Fibroblast of lung (primary cell): ENCODE data around the gene PRPH2. TPM values are rescaled to one million over a fixed set of nuclear protein-coding genes. Genes with fewer than 3 reads are reported as not detected.

Source experiments
- DNase-seq, 2 donors: peaks; one replicate each; pipeline versions ENCODE4 v3.0.0 to v3.0.0-alpha.2; 2010; ENCODE audit warnings: low read depth in 2 of 2
- H2AFZ ChIP-seq: 2 replicates; pipeline ENCODE4 v1.5.1; 2012; ENCODE audit warnings: low read length, control low read depth, inconsistent platforms
- H3K27ac ChIP-seq: 2 replicates; pipeline ENCODE4 v1.5.1; 2011; ENCODE audit warnings: low read length, control low read depth; ENCODE audit not compliant: insufficient read depth
- H3K27me3 ChIP-seq: 2 replicates; pipeline ENCODE4 v1.5.1; 2011; ENCODE audit warnings: mild to moderate bottlenecking, low read length; ENCODE audit not compliant: control insufficient read depth, insufficient read depth
- H3K36me3 ChIP-seq: 2 replicates; pipeline ENCODE4 v1.5.1; 2011; ENCODE audit warnings: low read length; ENCODE audit not compliant: control insufficient read depth, insufficient read depth
- H3K4me1 ChIP-seq: 2 replicates; pipeline ENCODE4 v1.5.1; 2011; ENCODE audit warnings: low read length; ENCODE audit not compliant: control insufficient read depth, insufficient read depth; ENCODE audit errors: extremely low read depth
- H3K4me2 ChIP-seq: 2 replicates; pipeline ENCODE4 v1.5.1; 2011; ENCODE audit warnings: low read length, control low read depth; ENCODE audit not compliant: insufficient read depth; ENCODE audit errors: extremely low read depth
- H3K4me3 ChIP-seq, 4 experiments: fragments of 200-600 bp in 1 of 4; sonication (generic) in 1 of 4; replicated peaks in 1 of 4; 2 replicates each; pipeline ENCODE4 v1.5.1; 2011 to 2016; ENCODE audit warnings: low read length in 4 of 4, low read depth in 3 of 4, mild to moderate bottlenecking in 3 of 4, control low read depth in 2 of 4, inconsistent platforms in 1 of 4, mixed read lengths in 1 of 4; ENCODE audit not compliant: insufficient read depth in 1 of 4; ENCODE audit errors: control extremely low read depth in 1 of 4
- H3K79me2 ChIP-seq: 2 replicates; pipeline ENCODE4 v1.5.1; 2012; ENCODE audit warnings: mild to moderate bottlenecking, low read length, inconsistent platforms; ENCODE audit not compliant: control insufficient read depth, insufficient read depth
- H3K9ac ChIP-seq: 2 replicates; pipeline ENCODE4 v1.5.1; 2011; ENCODE audit warnings: mild to moderate bottlenecking, low read length, control low read depth; ENCODE audit not compliant: insufficient read depth
- H3K9me3 ChIP-seq: 2 replicates; pipeline ENCODE4 v1.5.1; 2012; ENCODE audit warnings: low read depth, low read length; ENCODE audit not compliant: control insufficient read depth, insufficient read depth
- H4K20me1 ChIP-seq: 2 replicates; pipeline ENCODE4 v1.5.1; 2011; ENCODE audit warnings: low read length; ENCODE audit not compliant: control insufficient read depth, insufficient read depth; ENCODE audit errors: extremely low read depth
- EZH2 ChIP-seq: IDR thresholded peaks from 2 replicates; pipeline ENCODE4 v1.5.1; 2012; ENCODE audit warnings: low read length, control low read depth, mild to moderate bottlenecking; ENCODE audit errors: missing control alignments
- polyA plus RNA-seq, 2 donors: library from polyadenylated mRNA; depleted of rRNA in 1 of 2; stranded (reverse) in 1 of 2; unstranded in 1 of 2; fragments of >200 nt; gene quantifications; 2 replicates each; pipeline ENCODE4 v1.2.1, GENCODE V29; 2011 to 2012; ENCODE audit warnings: missing spikeins in 1 of 2
- total RNA-seq: library from RNA; depleted of rRNA; stranded (reverse); fragments of >200 nt; gene quantifications from 2 replicates; pipeline ENCODE4 v1.2.1, GENCODE V29; 2014
- TF ChIP-seq, protein P1 (sequence below), 2 donors: IDR thresholded peaks in 1 of 2; conservative IDR thresholded peaks in 1 of 2; 1 replicate in 1 of 2; 2 replicates in 1 of 2; pipeline ENCODE4 v1.5.1; 2011 to 2012; ENCODE audit warnings: low read length in 2 of 2, control low read depth in 1 of 2, inconsistent platforms in 1 of 2, low read depth in 1 of 2, mild to moderate bottlenecking in 1 of 2

The PRPH2 gene
- total and polyA plus RNA-seq, 2 donors (not counting 1 experiment from before 2014, with no cell fraction given) = 6.3 to 8.6 TPM

DNA sequence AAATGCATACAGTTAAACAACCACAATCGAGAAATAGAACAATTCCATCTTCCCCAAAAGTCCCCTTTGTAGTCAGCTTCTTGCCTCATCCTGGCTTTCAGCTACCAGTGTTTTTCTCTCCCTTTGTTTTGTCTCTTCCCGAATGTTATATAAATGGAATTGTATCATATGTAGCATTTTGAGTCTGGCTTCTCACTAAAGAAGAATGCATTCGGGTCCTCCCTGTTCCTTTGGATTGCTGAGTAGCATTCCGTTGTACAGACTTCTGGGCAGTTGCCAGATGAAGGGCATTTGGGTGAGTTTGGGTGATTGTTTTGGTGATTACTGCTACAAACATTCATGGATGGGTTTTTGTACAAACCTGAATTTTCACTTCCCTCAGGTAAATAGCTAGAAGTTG is 27.8 kb downstream of the PRPH2 start:
- no peak for TF ChIP-seq EZH2
- TF ChIP-seq, protein P1, sequence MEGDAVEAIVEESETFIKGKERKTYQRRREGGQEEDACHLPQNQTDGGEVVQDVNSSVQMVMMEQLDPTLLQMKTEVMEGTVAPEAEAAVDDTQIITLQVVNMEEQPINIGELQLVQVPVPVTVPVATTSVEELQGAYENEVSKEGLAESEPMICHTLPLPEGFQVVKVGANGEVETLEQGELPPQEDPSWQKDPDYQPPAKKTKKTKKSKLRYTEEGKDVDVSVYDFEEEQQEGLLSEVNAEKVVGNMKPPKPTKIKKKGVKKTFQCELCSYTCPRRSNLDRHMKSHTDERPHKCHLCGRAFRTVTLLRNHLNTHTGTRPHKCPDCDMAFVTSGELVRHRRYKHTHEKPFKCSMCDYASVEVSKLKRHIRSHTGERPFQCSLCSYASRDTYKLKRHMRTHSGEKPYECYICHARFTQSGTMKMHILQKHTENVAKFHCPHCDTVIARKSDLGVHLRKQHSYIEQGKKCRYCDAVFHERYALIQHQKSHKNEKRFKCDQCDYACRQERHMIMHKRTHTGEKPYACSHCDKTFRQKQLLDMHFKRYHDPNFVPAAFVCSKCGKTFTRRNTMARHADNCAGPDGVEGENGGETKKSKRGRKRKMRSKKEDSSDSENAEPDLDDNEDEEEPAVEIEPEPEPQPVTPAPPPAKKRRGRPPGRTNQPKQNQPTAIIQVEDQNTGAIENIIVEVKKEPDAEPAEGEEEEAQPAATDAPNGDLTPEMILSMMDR (conservative IDR thresholded peaks at IDR 0.05 in 1 of 2, IDR thresholded peaks at IDR 0.05 in 1 of 2; ENCODE audit: low read depth in 1 of 2, low read length in 2 of 2) = no peak
- no peak overlapping the region for H3K4me2 ChIP-seq
- peak; percentile 23 to 52 for DNase-seq

DNA sequence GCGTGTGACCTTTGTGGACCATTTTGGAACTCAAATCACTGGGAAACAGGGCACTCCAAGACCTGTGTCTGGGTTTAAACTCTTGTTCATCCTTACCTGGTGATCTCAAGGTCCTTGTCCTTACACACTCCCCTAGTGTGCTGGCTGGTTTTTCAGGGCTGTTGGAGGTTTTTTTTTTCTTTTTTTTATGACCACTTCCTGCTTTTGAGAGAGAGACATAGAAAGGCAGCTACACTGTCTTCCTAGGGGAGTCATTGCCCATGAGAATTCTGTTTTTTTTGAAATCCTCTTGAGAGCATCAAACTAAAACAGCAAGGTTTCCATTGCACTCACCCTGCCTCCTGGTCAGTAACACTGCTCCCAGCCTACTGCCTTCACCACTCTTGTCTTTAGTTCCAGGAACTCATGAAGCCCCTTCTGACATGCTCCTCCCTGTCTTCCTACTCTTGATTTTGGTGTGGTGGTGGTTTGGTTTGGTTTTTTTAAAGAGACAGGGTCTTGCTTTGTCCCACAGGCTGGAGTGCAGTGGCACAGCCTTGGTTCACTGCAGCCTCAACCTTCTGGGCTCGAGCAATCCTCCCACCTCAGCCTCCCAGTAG is 28.6 kb downstream of the PRPH2 start:
- TF ChIP-seq, protein P1 (conservative IDR thresholded peaks at IDR 0.05 in 1 of 2, IDR thresholded peaks at IDR 0.05 in 1 of 2; ENCODE audit: low read depth in 1 of 2, low read length in 2 of 2) = no peak
- no peaks in the 10 kb centered on the region for H3K79me2 ChIP-seq
- peaks cover 11% of the 10 kb centered on the region for H3K4me1 ChIP-seq
- no peak overlapping the region for H3K4me3 ChIP-seq
- no peak overlapping the region for H3K27ac ChIP-seq
- DNase-seq = no peak
- H3K9ac ChIP-seq = no peak overlapping the region
- H4K20me1 ChIP-seq = no peaks in the 10 kb centered on the region
- no peaks in the 10 kb centered on the region for H3K9me3 ChIP-seq
- H3K4me2 ChIP-seq = no peak overlapping the region
- no peaks in the 10 kb centered on the region for H3K27me3 ChIP-seq
- no peak overlapping the region for H2AFZ ChIP-seq
- peaks cover 8% of the 10 kb centered on the region for H3K36me3 ChIP-seq

More for the DNA sequence above, 27.8 kb downstream of the PRPH2 start:
- Histone ChIP-seq H2AFZ (no peak overlapping the region), H3K9me3 (no peaks in the 10 kb centered on the region), H3K4me1 (peaks cover 11% of the 10 kb centered on the region), H3K79me2 (no peaks in the 10 kb centered on the region), H3K27me3 (no peaks in the 10 kb centered on the region), H3K36me3 (peaks cover 6% of the 10 kb centered on the region), H3K27ac (no peak overlapping the region), H3K4me3 (no peak overlapping the region), H3K9ac (no peak overlapping the region), H4K20me1 (no peaks in the 10 kb centered on the region)

DNA sequence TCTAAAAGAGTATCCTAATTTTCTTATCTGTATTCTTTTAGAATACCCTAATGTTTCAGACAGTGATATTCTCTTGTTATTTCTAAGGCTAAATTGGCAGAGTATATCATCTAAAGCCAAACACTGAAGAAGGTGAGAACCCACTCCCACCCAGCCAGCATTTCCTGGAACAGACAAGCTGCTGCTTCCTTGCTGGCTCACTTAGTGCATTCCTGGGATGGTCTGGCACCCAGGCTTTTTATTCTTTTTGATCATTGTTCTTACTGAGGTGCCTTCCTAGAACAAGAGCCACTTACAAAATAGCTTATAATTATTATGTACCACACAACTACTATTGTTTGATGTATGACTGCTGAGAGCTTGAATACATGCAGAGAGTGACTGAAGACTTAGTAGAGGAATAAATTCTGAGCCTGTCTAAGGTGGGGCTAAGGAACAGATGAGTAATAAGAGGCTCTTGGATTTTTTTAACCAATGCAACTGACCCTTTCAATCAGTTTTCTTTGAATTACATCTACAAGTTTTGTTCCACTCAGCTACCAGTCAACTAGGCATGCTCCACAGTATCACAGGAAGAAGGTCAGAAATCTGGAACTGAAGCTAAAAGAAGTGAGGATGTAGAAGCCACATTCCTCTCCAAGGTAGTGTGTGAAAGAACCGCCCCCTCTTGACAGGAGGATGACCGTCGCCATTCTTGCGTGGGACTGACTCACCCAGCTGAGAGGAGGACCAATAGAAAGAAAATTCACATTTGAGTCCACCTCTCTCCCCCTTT is 30.1 kb downstream of the PRPH2 start:
- peak overlapping the region; percentile 40 for H3K27ac ChIP-seq
- H3K36me3 ChIP-seq = peaks cover 9% of the 10 kb centered on the region
- no peak overlapping the region for H3K4me2 ChIP-seq

More for the DNA sequence above, 30.1 kb downstream of the PRPH2 start:
- TF ChIP-seq, protein P1 (conservative IDR thresholded peaks at IDR 0.05 in 1 of 2, IDR thresholded peaks at IDR 0.05 in 1 of 2; ENCODE audit: low read depth in 1 of 2, low read length in 2 of 2) = no peak
- no peak for TF ChIP-seq EZH2
- no peaks in the 10 kb centered on the region for H3K27me3 ChIP-seq
- peak; percentile 22 to 90 for DNase-seq
- H4K20me1 ChIP-seq = no peaks in the 10 kb centered on the region
- H3K4me1 ChIP-seq = peaks cover 11% of the 10 kb centered on the region
- no peak overlapping the region for H3K9ac ChIP-seq
- no peaks in the 10 kb centered on the region for H3K9me3 ChIP-seq
- H2AFZ ChIP-seq = no peak overlapping the region
- no peak overlapping the region for H3K4me3 ChIP-seq
- no peaks in the 10 kb centered on the region for H3K79me2 ChIP-seq
